Fibroblast of lung (primary cell): ENCODE results near the gene DLGAP4. TPM values are rescaled to one million over a fixed set of nuclear protein-coding genes. Genes with fewer than 3 reads are reported as not detected.

Experiments
- DNase-seq, 2 donors: peaks; one replicate each; pipeline versions ENCODE4 v3.0.0 to v3.0.0-alpha.2; 2010; ENCODE audit warnings: low read depth in 2 of 2
- H2AFZ ChIP-seq: 2 replicates; pipeline ENCODE4 v1.5.1; 2012; ENCODE audit warnings: low read length, control low read depth, inconsistent platforms
- H3K27ac ChIP-seq: 2 replicates; pipeline ENCODE4 v1.5.1; 2011; ENCODE audit warnings: low read length, control low read depth; ENCODE audit not compliant: insufficient read depth
- H3K27me3 ChIP-seq: 2 replicates; pipeline ENCODE4 v1.5.1; 2011; ENCODE audit warnings: mild to moderate bottlenecking, low read length; ENCODE audit not compliant: control insufficient read depth, insufficient read depth
- H3K36me3 ChIP-seq: 2 replicates; pipeline ENCODE4 v1.5.1; 2011; ENCODE audit warnings: low read length; ENCODE audit not compliant: control insufficient read depth, insufficient read depth
- H3K4me1 ChIP-seq: 2 replicates; pipeline ENCODE4 v1.5.1; 2011; ENCODE audit warnings: low read length; ENCODE audit not compliant: control insufficient read depth, insufficient read depth; ENCODE audit errors: extremely low read depth
- H3K4me2 ChIP-seq: 2 replicates; pipeline ENCODE4 v1.5.1; 2011; ENCODE audit warnings: low read length, control low read depth; ENCODE audit not compliant: insufficient read depth; ENCODE audit errors: extremely low read depth
- H3K4me3 ChIP-seq, 4 experiments: fragments of 200-600 bp in 1 of 4; sonication (generic) in 1 of 4; replicated peaks in 1 of 4; 2 replicates each; pipeline ENCODE4 v1.5.1; 2011 to 2016; ENCODE audit warnings: low read length in 4 of 4, low read depth in 3 of 4, mild to moderate bottlenecking in 3 of 4, control low read depth in 2 of 4, inconsistent platforms in 1 of 4, mixed read lengths in 1 of 4; ENCODE audit not compliant: insufficient read depth in 1 of 4; ENCODE audit errors: control extremely low read depth in 1 of 4
- H3K79me2 ChIP-seq: 2 replicates; pipeline ENCODE4 v1.5.1; 2012; ENCODE audit warnings: mild to moderate bottlenecking, low read length, inconsistent platforms; ENCODE audit not compliant: control insufficient read depth, insufficient read depth
- H3K9ac ChIP-seq: 2 replicates; pipeline ENCODE4 v1.5.1; 2011; ENCODE audit warnings: mild to moderate bottlenecking, low read length, control low read depth; ENCODE audit not compliant: insufficient read depth
- H3K9me3 ChIP-seq: 2 replicates; pipeline ENCODE4 v1.5.1; 2012; ENCODE audit warnings: low read depth, low read length; ENCODE audit not compliant: control insufficient read depth, insufficient read depth
- H4K20me1 ChIP-seq: 2 replicates; pipeline ENCODE4 v1.5.1; 2011; ENCODE audit warnings: low read length; ENCODE audit not compliant: control insufficient read depth, insufficient read depth; ENCODE audit errors: extremely low read depth
- CTCF ChIP-seq, 2 donors: IDR thresholded peaks in 1 of 2; conservative IDR thresholded peaks in 1 of 2; 1 replicate in 1 of 2; 2 replicates in 1 of 2; pipeline ENCODE4 v1.5.1; 2011 to 2012; ENCODE audit warnings: low read length in 2 of 2, control low read depth in 1 of 2, inconsistent platforms in 1 of 2, low read depth in 1 of 2, mild to moderate bottlenecking in 1 of 2
- EZH2 ChIP-seq: IDR thresholded peaks from 2 replicates; pipeline ENCODE4 v1.5.1; 2012; ENCODE audit warnings: low read length, control low read depth, mild to moderate bottlenecking; ENCODE audit errors: missing control alignments
- polyA plus RNA-seq, 2 donors: library from polyadenylated mRNA; depleted of rRNA in 1 of 2; stranded (reverse) in 1 of 2; unstranded in 1 of 2; fragments of >200 nt; gene quantifications; 2 replicates each; pipeline ENCODE4 v1.2.1, GENCODE V29; 2011 to 2012; ENCODE audit warnings: missing spikeins in 1 of 2
- total RNA-seq: library from RNA; depleted of rRNA; stranded (reverse); fragments of >200 nt; gene quantifications from 2 replicates; pipeline ENCODE4 v1.2.1, GENCODE V29; 2014

Gene DLGAP4
- total and polyA plus RNA-seq, 2 donors (not counting 1 experiment from before 2014, with no cell fraction given) = 25.9 to 26.9 TPM

GRCh38 chr20:36272547-36273220 is 33.5 kb upstream of the DLGAP4 start:
- Histone ChIP-seq H3K36me3 (no peaks in the 10 kb centered on the region), H3K4me1 (no peaks in the 10 kb centered on the region), H4K20me1 (no peaks in the 10 kb centered on the region), H3K9ac (no peak overlapping the region), H3K9me3 (no peaks in the 10 kb centered on the region), H3K27ac (no peak overlapping the region), H3K4me3 (no peak overlapping the region), H3K79me2 (no peaks in the 10 kb centered on the region), H2AFZ (no peak overlapping the region), H3K27me3 (peaks cover 1% of the 10 kb centered on the region), H3K4me2 (no peak overlapping the region)
- no peak for DNase-seq
- no peak for TF ChIP-seq EZH2
- no peak for TF ChIP-seq CTCF (conservative IDR thresholded peaks at IDR 0.05 in 1 of 2, IDR thresholded peaks at IDR 0.05 in 1 of 2; ENCODE audit: low read depth in 1 of 2, low read length in 2 of 2)

GRCh38 chr20:36273414-36274180 is 32.5 kb upstream of the DLGAP4 start:
- Histone ChIP-seq H3K4me1 (no peaks in the 10 kb centered on the region), H3K9me3 (no peaks in the 10 kb centered on the region), H3K79me2 (no peaks in the 10 kb centered on the region), H3K9ac (no peak overlapping the region), H3K36me3 (no peaks in the 10 kb centered on the region), H3K27me3 (peaks cover 6% of the 10 kb centered on the region), H4K20me1 (no peaks in the 10 kb centered on the region), H2AFZ (no peak overlapping the region), H3K27ac (no peak overlapping the region), H3K4me2 (no peak overlapping the region), H3K4me3 (no peak overlapping the region)
- no peak for TF ChIP-seq EZH2
- TF ChIP-seq CTCF (conservative IDR thresholded peaks at IDR 0.05 in 1 of 2, IDR thresholded peaks at IDR 0.05 in 1 of 2; ENCODE audit: low read depth in 1 of 2, low read length in 2 of 2) = peak; percentile 19 to 35
- DNase-seq = peak; percentile 4 to 19

- Histone ChIP-seq H3K9me3 (no peaks in the 10 kb centered on the region), H4K20me1 (no peaks in the 10 kb centered on the region), H3K9ac (no peak overlapping the region), H3K27ac (no peak overlapping the region), H3K36me3 (no peaks in the 10 kb centered on the region), H3K4me2 (no peak overlapping the region), H3K4me3 (no peak overlapping the region), H3K27me3 (peaks cover 6% of the 10 kb centered on the region), H2AFZ (no peak overlapping the region), H3K4me1 (no peaks in the 10 kb centered on the region), H3K79me2 (no peaks in the 10 kb centered on the region)
- no peak for DNase-seq
- TF ChIP-seq CTCF (conservative IDR thresholded peaks at IDR 0.05 in 1 of 2, IDR thresholded peaks at IDR 0.05 in 1 of 2; ENCODE audit: low read depth in 1 of 2, low read length in 2 of 2) = no peak
- no peak for TF ChIP-seq EZH2
Observed at GRCh38 chr20:36274181-36274841, 31.8 kb upstream of the DLGAP4 start.
